Islet precursor cell (in vitro differentiated cells): Measurements from ENCODE around the gene ELP4.
"Not testable (repeated sequence)": the region's sequence is repeated elsewhere in the genome, so short reads cannot be mapped to it uniquely, and the experiment has no call there.

ENCODE experiments used
- DNase-seq: peaks from one replicate; pipeline ENCODE4 v3.0.0-alpha.2; 2018

ELP4 gene

GRCh38 chr11:31649129-31649966 lies 139.8 kb downstream of the ELP4 start:
- DNase-seq = no peak

GRCh38 chr11:31651208-31651607 lies 141.6 kb downstream of the ELP4 start:
- no peak for DNase-seq

DNA sequence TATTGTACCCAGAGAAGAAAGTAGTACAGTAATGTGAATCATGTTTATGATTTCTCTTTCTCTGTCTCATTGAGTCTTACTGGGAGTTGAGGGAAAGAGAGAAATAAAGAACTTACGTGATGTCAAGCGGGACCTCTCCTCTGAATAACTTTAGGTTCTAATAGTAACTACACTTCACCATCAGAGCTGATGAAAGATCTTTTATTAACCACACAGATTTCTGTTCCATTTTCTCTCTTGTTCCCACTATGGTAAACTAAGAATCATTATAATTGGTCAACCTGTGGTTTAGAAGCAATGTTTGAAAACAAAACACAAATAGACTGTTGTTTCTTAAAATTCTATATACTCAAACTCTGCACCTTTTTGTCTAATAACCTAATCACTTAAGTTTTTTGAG lies 142.3 kb downstream of the ELP4 start:
- DNase-seq = no peak

DNA sequence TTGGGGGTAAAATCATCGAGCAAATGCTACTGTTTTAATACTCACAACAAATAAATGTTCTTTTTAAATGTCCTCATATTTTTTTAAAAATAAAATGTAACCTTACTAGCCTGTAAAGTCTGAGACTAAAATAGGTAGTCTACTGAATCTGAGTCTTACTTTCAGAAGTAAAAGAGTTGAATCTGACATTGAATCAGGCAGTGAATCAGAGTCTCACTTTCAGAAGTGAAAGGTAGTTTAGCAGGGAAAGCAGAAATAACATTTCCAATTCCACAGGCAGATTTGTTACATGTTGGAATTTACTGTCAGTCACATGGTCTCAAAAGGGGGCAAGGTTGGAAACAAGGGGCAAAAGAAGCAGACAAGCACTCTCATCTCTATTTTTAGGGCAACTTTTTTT lies 143.0 kb downstream of the ELP4 start:
- DNase-seq = no peak

DNA sequence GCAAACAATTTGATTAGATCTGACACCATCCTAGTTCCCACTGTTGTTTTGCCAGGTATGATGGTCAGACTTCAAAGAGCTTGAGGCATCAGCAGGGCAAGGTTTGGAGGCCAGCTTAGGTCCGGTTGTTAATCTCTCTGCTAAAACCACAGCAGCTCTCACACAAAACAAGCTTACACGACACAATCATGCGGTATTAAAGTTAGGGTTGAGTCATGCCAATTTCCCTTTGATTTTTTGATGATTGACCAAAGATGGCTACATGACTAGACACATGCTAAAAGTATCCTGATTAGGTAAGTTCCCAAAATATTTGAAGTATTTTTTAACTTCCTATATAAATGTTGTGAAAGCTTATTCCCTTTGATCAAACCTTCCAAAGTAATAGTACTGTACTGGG lies 145.9 kb downstream of the ELP4 start:
- DNase-seq = peak; percentile 54

GRCh38 chr11:31656051-31656450 lies 146.5 kb downstream of the ELP4 start:
- no peak for DNase-seq

DNA sequence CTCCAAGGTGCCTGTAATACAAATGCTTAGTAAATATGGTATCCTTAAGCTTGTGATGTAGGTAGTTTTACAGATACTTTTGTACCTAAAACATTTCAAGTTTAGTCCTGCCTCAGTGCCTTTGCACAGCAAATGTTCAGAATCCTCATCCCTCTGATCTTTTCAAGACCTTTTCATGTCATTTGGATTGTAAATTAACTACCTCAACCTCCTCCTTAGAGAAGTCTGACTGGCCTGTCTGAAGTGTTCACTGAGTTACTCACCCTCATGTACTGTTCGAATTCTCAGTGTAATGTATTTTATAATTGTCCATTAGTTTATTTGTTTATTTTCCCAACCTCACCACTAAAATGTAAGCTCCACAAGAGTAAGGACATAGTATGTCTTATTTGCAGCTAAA lies 147.5 kb downstream of the ELP4 start:
- DNase-seq = no peak

DNA sequence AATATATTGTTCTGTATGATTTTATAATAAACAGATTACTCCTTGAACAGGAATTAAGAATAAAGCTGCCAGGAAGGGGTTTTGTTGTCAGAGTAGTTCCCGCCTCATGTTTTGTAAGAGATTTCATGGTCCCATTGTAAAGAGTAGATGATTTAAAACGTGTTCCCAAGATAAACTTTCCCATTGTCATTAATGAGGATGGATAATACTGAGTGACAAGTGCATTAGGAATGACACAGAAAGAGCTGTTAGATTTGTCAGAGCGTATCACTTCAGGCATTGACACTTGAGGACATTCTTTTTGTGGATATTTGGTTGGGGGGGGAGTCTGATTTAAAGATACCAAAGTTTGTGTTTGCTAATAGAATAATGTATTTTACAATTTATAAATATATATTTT lies 154.6 kb downstream of the ELP4 start:
- no peak for DNase-seq

DNA sequence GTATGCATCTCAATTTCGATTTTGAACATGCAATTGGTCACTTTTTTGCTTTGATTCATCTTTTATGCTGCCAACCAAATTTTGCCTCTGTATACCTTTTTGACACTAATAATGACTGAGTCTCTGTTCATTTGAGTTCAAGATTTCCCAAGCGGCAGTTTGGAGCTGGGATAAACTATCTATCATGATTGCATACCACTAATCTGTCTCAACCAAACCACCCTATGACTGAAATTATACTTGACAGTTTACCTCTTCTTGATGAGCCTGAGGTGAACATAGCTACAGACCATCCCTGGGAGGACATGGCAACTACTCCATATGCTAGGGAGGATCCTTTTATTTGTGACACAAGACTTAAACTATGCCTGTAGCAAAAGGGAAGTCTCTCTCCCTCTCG lies 155.4 kb downstream of the ELP4 start:
- DNase-seq = no peak

- DNase-seq = no peak
Observed at GRCh38 chr11:31671681-31672080, 162.1 kb downstream of the ELP4 start.

- DNase-seq = not testable (repeated sequence)
Observed at GRCh38 chr11:31673108-31673507, 163.5 kb downstream of the ELP4 start.

GRCh38 chr11:31676280-31676982 lies 166.9 kb downstream of the ELP4 start:
- DNase-seq = no peak

GRCh38 chr11:31680770-31681169 lies 171.2 kb downstream of the ELP4 start:
- no peak for DNase-seq

GRCh38 chr11:31687256-31687655 lies 177.7 kb downstream of the ELP4 start:
- DNase-seq = no peak

GRCh38 chr11:31687861-31688260 lies 178.3 kb downstream of the ELP4 start:
- no peak for DNase-seq

- DNase-seq = no peak
Observed at GRCh38 chr11:31689559-31689958, 180.0 kb downstream of the ELP4 start.

- DNase-seq = no peak
Observed at GRCh38 chr11:31690041-31690440, 180.5 kb downstream of the ELP4 start.

- DNase-seq = no peak
Observed at GRCh38 chr11:31690516-31690915, 180.9 kb downstream of the ELP4 start.

- no peak for DNase-seq
Observed at GRCh38 chr11:31692466-31692865, 182.9 kb downstream of the ELP4 start.

DNA sequence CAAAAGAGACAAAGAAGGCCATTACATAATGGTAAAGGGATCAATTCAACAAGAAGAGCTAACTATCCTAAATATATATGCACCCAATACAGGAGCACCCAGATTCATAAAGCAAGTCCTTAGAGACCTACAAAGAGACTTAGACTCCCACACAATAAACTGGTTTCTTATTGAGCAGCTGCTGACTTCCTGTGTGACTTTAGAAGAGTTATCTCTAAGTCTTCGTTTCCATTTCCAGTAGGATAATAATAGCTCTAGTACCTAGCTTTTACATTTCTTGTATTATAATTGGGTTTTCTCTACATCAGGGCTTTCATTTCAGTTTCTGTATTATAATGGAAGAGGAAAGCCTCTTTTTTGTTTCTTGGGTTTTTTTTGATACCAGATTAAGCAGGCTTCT lies 187.5 kb downstream of the ELP4 start:
- DNase-seq = not testable (repeated sequence)

GRCh38 chr11:31699066-31699465 lies 189.5 kb downstream of the ELP4 start:
- no peak for DNase-seq

DNA sequence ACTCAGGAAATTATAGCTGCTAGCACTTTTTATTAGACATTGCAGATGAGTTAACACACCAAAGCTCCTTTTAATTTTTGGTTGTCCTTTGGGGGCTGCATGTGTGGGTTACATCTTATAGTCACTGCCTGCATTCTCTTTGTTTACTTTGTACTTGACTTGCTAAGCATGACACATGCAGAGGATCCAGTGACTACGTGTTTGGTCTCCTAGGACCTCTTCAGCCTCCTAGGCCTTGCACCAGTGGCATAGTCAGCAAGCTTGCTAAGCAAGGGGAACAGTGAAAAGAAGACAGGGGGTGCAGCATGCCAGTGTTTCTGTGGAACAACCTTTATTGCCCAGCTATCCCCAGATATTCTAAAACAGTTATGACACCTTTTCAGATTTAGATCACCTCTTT lies 193.4 kb downstream of the ELP4 start:
- DNase-seq = no peak

GRCh38 chr11:31706357-31706756 lies 196.8 kb downstream of the ELP4 start:
- no peak for DNase-seq

DNA sequence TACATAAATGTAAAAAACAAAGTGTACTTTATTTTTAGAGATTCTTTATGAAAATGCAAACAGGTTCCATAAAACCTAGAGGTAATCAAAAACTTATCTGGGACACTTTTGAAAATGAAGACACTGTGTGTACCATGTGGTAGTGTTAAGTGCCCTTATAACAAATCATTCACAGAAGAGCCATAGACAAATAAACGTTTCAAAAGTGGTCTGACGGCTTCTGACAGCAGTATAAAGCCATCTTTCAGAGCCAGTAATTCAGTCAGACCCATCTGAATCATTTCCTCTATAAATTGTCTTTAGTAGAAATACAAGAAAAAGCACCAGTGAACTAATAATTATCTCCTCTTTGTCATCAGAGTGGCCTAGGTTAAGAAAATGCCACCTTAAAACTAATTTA lies 201.6 kb downstream of the ELP4 start:
- no peak for DNase-seq

DNA sequence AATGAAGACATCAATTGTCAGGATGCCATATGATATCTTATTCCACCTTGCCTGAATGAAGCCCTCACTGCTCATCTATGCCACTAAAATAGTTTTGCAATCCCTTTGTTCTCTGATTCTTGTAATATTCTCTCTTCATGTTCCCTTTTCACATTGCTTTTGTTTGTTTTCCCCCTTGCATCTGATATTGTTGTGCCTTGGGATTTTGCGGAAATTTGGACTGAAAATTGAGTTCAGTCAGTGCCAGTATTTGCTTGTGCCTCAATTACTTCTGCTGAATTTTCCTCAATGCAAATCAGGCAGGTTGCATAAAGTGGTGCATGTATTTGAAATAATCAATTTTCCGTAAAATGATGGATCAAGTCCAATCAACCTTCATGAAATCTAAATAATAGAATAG lies 203.3 kb downstream of the ELP4 start:
- no peak for DNase-seq
